HepG2 (cell line): Measurements from ENCODE around the gene LRRC8C. TPM values are rescaled to one million over a fixed set of nuclear protein-coding genes. Genes with fewer than 3 reads are reported as not detected.

Experiments used
- ATAC-seq: fragments of 200-7000 bp; cut with Tn5 transposase; 3 replicates; pipeline ENCODE4 v1.9.1; 2020; ENCODE audit warnings: mild to moderate bottlenecking, moderate library complexity
- BruUV-seq: library from RNA; stranded (reverse); fragments of 400-500 nt; replicated peaks from 2 replicates; lab custom pipeline; 2021; lab: Mats Ljungman, UMichigan
- CTCF ChIA-PET: fragments of 300-600 bp; formaldehyde crosslinking; extraction: SDS; loops from one replicate; lab custom pipeline; 2021; ENCODE audit warnings: low total read pairs, inconsistent platforms, low intra/inter-chr PET ratio; lab: Yijun Ruan, JAX
- POLR2A ChIA-PET: fragments of 350-600 bp; sonication (Branson Sonifier 250); formaldehyde crosslinking; loops from one replicate; lab custom pipeline; 2020; ENCODE audit warnings: antibody characterized with exemption, inconsistent platforms; lab: Yijun Ruan, JAX
- DNase-seq: peaks from one replicate; pipeline ENCODE4 v3.0.0-alpha.2; 2015; ENCODE audit warnings: low spot score
- FAIRE-seq: peaks from 3 replicates; lab custom pipeline; 2011; peaks lifted over from hg19 to GRCh38; lab: Jason Lieb, UNC
- H2AFZ ChIP-seq: one replicate; pipeline ENCODE4 v1.6.1; 2011; ENCODE audit warnings: low read length, inconsistent platforms
- H3K27ac ChIP-seq: fragments of 300-600 bp; 3 replicates; pipeline ENCODE4 v1.8.0; 2011; ENCODE audit warnings: mixed run types, mild to moderate bottlenecking, mixed read lengths, low read length, inconsistent platforms; ENCODE audit not compliant: insufficient read depth; ENCODE audit errors: extremely low read length
- H3K27me3 ChIP-seq, 2 experiments: fragments of 200-600 bp in 1 of 2; 2 replicates in 1 of 2; 3 replicates in 1 of 2; pipeline versions ENCODE4 v1.6.0 to v1.8.0; 2011; ENCODE audit warnings: low read length in 2 of 2, mild to moderate bottlenecking in 2 of 2, moderate library complexity in 2 of 2, inconsistent platforms in 1 of 2; ENCODE audit not compliant: insufficient read depth in 2 of 2, control insufficient read depth in 1 of 2
- H3K36me3 ChIP-seq, 2 experiments: fragments of 200-600 bp in 1 of 2; replicated peaks in 1 of 2; 2 replicates in 1 of 2; 3 replicates in 1 of 2; pipeline versions ENCODE4 v1.5.1 to v1.8.0; 2011; ENCODE audit warnings: low read length in 2 of 2, inconsistent platforms in 1 of 2; ENCODE audit not compliant: insufficient read depth in 2 of 2, control insufficient read depth in 1 of 2
- H3K4me1 ChIP-seq: 2 replicates; pipeline ENCODE4 v1.5.1; 2012; ENCODE audit warnings: low read length, inconsistent platforms; ENCODE audit not compliant: insufficient read depth
- H3K4me2 ChIP-seq: 2 replicates; pipeline ENCODE4 v1.6.0; 2011; ENCODE audit warnings: low read depth, low read length, inconsistent platforms
- H3K4me3 ChIP-seq, 3 experiments: fragments of 200-600 bp in 1 of 3; sonication (generic), shearing (Covaris generic) in 1 of 3; replicated peaks in 1 of 3; 2 replicates each; pipeline ENCODE4 v1.5.1; 2011 to 2016; ENCODE audit warnings: low read length in 3 of 3, inconsistent platforms in 2 of 3, low read depth in 2 of 3, mild to moderate bottlenecking in 2 of 3, control low read depth in 1 of 3, mixed read lengths in 1 of 3; ENCODE audit not compliant: insufficient read depth in 1 of 3
- H3K79me2 ChIP-seq: one replicate; pipeline ENCODE4 v1.6.1; 2011; ENCODE audit warnings: low read length, inconsistent platforms; ENCODE audit not compliant: insufficient read depth
- H3K9ac ChIP-seq: 2 replicates; pipeline ENCODE4 v1.6.0; 2011; ENCODE audit warnings: mild to moderate bottlenecking, low read depth, low read length, inconsistent platforms; ENCODE audit not compliant: insufficient read depth
- H3K9me3 ChIP-seq: 2 replicates; pipeline ENCODE4 v1.5.1; 2012; ENCODE audit warnings: mild to moderate bottlenecking, low read length
- H4K20me1 ChIP-seq: 2 replicates; pipeline ENCODE4 v1.6.0; 2011; ENCODE audit warnings: inconsistent platforms, mild to moderate bottlenecking, low read length, moderate library complexity; ENCODE audit not compliant: insufficient read depth
- ELF3 ChIP-seq: IDR thresholded peaks from 2 replicates; pipeline ENCODE4 v1.6.1; 2016; ENCODE audit warnings: missing genetic modification reagents, missing compliant biosample characterization
- ERF ChIP-seq: IDR thresholded peaks from 2 replicates; pipeline ENCODE4 v1.6.1; 2018; ENCODE audit warnings: missing biosample characterization, missing genetic modification reagents
- GTF2F1 ChIP-seq: fragments of 150-350 bp; IDR thresholded peaks from 2 replicates; pipeline ENCODE4 v1.6.1; 2014; ENCODE audit warnings: low read length
- KDM1A ChIP-seq: IDR thresholded peaks from 2 replicates; pipeline ENCODE4 v1.6.1; 2016; ENCODE audit warnings: missing compliant biosample characterization
- KDM3A ChIP-seq: IDR thresholded peaks from 2 replicates; pipeline ENCODE4 v1.6.1; 2018; ENCODE audit warnings: low read depth, missing compliant biosample characterization
- KDM5B ChIP-seq: sonication (generic); formaldehyde crosslinking; IDR thresholded peaks from 2 replicates; pipeline ENCODE4 v1.4.0; 2020; ENCODE audit warnings: missing genetic modification reagents, mild to moderate bottlenecking, borderline replicate concordance
- MXD1 ChIP-seq: sonication (generic); formaldehyde crosslinking; IDR thresholded peaks from 2 replicates; pipeline ENCODE4 v1.4.0; 2020; ENCODE audit warnings: mild to moderate bottlenecking, missing genetic modification reagents
- RNF2 ChIP-seq: fragments of 450-650 bp; conservative IDR thresholded peaks from 2 replicates; pipeline ENCODE4 v1.6.1; 2016; ENCODE audit warnings: low read depth
- SMC3 ChIP-seq: IDR thresholded peaks from 2 replicates; pipeline ENCODE4 v1.6.1; 2011; ENCODE audit warnings: low read length, improper control_type of control experiment
- TEAD3 ChIP-seq: optimal IDR thresholded peaks from 2 replicates; pipeline ENCODE3; 2016; ENCODE audit warnings: borderline replicate concordance
- THYN1 ChIP-seq: sonication (generic); formaldehyde crosslinking; IDR thresholded peaks from 2 replicates; pipeline ENCODE4 v1.8.1; 2023; ENCODE audit warnings: low read depth, mild to moderate bottlenecking, moderate library complexity, missing genetic modification reagents, borderline replicate concordance
- ZBTB8A ChIP-seq: sonication (generic); formaldehyde crosslinking; IDR thresholded peaks from 2 replicates; pipeline ENCODE4 v1.4.0; 2020; ENCODE audit warnings: mild to moderate bottlenecking, low read depth, missing genetic modification reagents, borderline replicate concordance
- ZFP1 ChIP-seq: IDR thresholded peaks from 2 replicates; pipeline ENCODE4 v1.6.1; 2016
- ZFP91 ChIP-seq: sonication (generic); formaldehyde crosslinking; IDR thresholded peaks from 2 replicates; pipeline ENCODE4 v1.9.0; 2022; ENCODE audit warnings: missing genetic modification reagents, mild to moderate bottlenecking, borderline replicate concordance
- ZNF274 ChIP-seq: sonication (generic); formaldehyde crosslinking; IDR thresholded peaks from 2 replicates; pipeline ENCODE4 v1.5.1; 2020; ENCODE audit warnings: mild to moderate bottlenecking, missing genetic modification reagents
- ZNF547 ChIP-seq: sonication (generic); formaldehyde crosslinking; IDR thresholded peaks from 2 replicates; pipeline ENCODE4 v1.5.1; 2020; ENCODE audit warnings: mild to moderate bottlenecking, missing genetic modification reagents
- ZNF607 ChIP-seq: sonication (generic); formaldehyde crosslinking; IDR thresholded peaks from 2 replicates; pipeline ENCODE4 v1.5.1; 2020; ENCODE audit warnings: missing genetic modification reagents, mild to moderate bottlenecking, borderline replicate concordance
- ZNF768 ChIP-seq: sonication (generic); formaldehyde crosslinking; IDR thresholded peaks from 2 replicates; pipeline ENCODE4 v1.4.0; 2020; ENCODE audit warnings: missing genetic modification reagents
- ZNF800 ChIP-seq: sonication (generic); formaldehyde crosslinking; IDR thresholded peaks from 2 replicates; pipeline ENCODE4 v1.4.0; 2020; ENCODE audit warnings: missing genetic modification reagents
- WGBS: methylation state at CpG from one replicate; pipeline ENCODE4 v1.1.6; 2017; ENCODE audit warnings: low lambda C conversion rate; 5-methylcytosine and 5-hydroxymethylcytosine counted together
- in situ Hi-C: cut with HindIII; loops from 2 replicates; pipeline ENCODE4 v1.10.0; 2017; ENCODE audit warnings: low pct_unique_long_range_greater_than_20kb; ENCODE audit not compliant: extremely low pct_ligation_motif_present
- intact Hi-C: fragments of 100-400 bp; cut with micrococcal nuclease; formaldehyde crosslinking; loops from one replicate; pipeline ENCODE4 v1.10.0; 2022; ENCODE audit not compliant: unreplicated experiment
- polyA plus RNA-seq, 8 experiments: library from polyadenylated mRNA; depleted of rRNA in 3 of 8; stranded (reverse) in 7 of 8; unstranded in 1 of 8; fragments of >200 nt; fragmentation: Illumina TruSeq in 4 of 8; extraction: Trizol in 4 of 8; gene quantifications; 2 replicates each; pipeline versions ENCODE4 v1.2.1 to v1.2.3, GENCODE V29; 2011 to 2016; ENCODE audit warnings: low read depth in 4 of 8, missing spikeins in 1 of 8, mixed read lengths in 1 of 8; ENCODE audit not compliant: insufficient read depth in 1 of 8
- total RNA-seq, 5 experiments: library from RNA; depleted of rRNA; stranded (reverse); fragments of >200 nt; fragmentation: Illumina TruSeq; extraction: Trizol; gene quantifications; 2 replicates each; pipeline ENCODE4 v1.2.3, GENCODE V29; 2016; ENCODE audit warnings: low read depth in 1 of 5

Gene LRRC8C
- total and polyA plus RNA-seq, 2 of the 13 experiments (the other 11 are each of a cell fraction or from before 2014, with no cell fraction given): 0.22 to 0.32 TPM

GRCh38 chr1:89762779-89763648 is 130.1 kb downstream of the LRRC8C start:
- H3K9me3 ChIP-seq: no peaks in the 10 kb centered on the region
- no peaks in the 10 kb centered on the region for H3K79me2 ChIP-seq
- no peak overlapping the region for H3K9ac ChIP-seq
- ATAC-seq (peak; percentile 100), FAIRE-seq (peak; percentile 8), DNase-seq (peak; percentile 42)
- whole genome bisulfite sequencing: 30% methylated on average over 31 of the region's 47 CpGs
- POLR2A ChIA-PET: no interaction called here
- CTCF ChIA-PET: interaction anchor here (1.2 to 2.3 kb wide), 2 partner anchors 244 to 280 kb away, joined by 3 to 23 read pairs; no protein-coding TSS in a partner anchor
- peak overlapping the region; percentile 31 to 73 (median 46); a peak in 5 of 6 replicates for H3K4me3 ChIP-seq
- in situ Hi-C loops: loop anchor here (5.0 kb wide), 2 partner anchors 126 to 281 kb away; no protein-coding TSS in a partner anchor
- H2AFZ ChIP-seq: peak overlapping the region; percentile 61
- intact Hi-C loops: loop anchor here (1.0 to 2.0 kb wide), 2 partner anchors 130 to 242 kb away; partner anchors contain the start of gene LRRC8C
- no peaks in the 10 kb centered on the region for H3K36me3 ChIP-seq
- no peaks in the 10 kb centered on the region for H4K20me1 ChIP-seq
- H3K4me2 ChIP-seq: peak overlapping the region; percentile 88
- H3K27me3 ChIP-seq: peaks cover 8 to 38% of the 10 kb centered on the region in 2 experiments
- H3K27ac ChIP-seq: no peak overlapping the region
- peaks cover 20% of the 10 kb centered on the region for H3K4me1 ChIP-seq
- BruUV-seq: no TSS peak
- TF ChIP-seq ERF (CRISPR knock-in tag) (no peak), KDM5B (CRISPR knock-in tag) (peak; percentile 29; the same call in 1 of the 2 replicates), ZNF607 (0 out of 2 replicates have a peak, but pooled peaks have one; percentile 37), ZFP91 (CRISPR knock-in tag) (peak; percentile 66; the same call in 1 of the 2 replicates), ZNF274 (CRISPR knock-in tag) (peak; percentile 12; the same call in 1 of the 2 replicates), ZNF768 (peak; percentile 46; the same call in 1 of the 2 replicates), ZNF800 (CRISPR knock-in tag) (no peak), THYN1 (CRISPR knock-in tag) (no peak), MXD1 (CRISPR knock-in tag) (no peak), RNF2 (0 out of 2 replicates have a peak, but pooled peaks have one; percentile 33), ZNF547 (CRISPR knock-in tag) (0 out of 2 replicates have a peak, but pooled peaks have one; percentile 14), TEAD3 (CRISPR knock-in tag) (peak; percentile 27), ZFP1 (no peak), ELF3 (CRISPR knock-in tag) (0 out of 2 replicates have a peak, but pooled peaks have one; percentile 19), KDM3A (CRISPR knock-in tag) (0 out of 2 replicates have a peak, but pooled peaks have one; percentile 36), ZBTB8A (CRISPR knock-in tag) (no peak), KDM1A (CRISPR knock-in tag) (no peak), SMC3 (peak; percentile 28; the same call in 1 of the 2 replicates), GTF2F1 (no peak)
